Smooth muscle cell (in vitro differentiated cells): ENCODE measurements around the gene SENP6. TPM values are rescaled to one million over a fixed set of nuclear protein-coding genes. Genes with fewer than 3 reads are reported as not detected.

Source experiments
- DNase-seq: peaks from one replicate; lab custom pipeline; 2025; ENCODE audit not compliant: unreplicated experiment; lab: John Stamatoyannopoulos, UW
- H2AFZ ChIP-seq: fragments of 200-600 bp; sonication (generic); 2 replicates; pipeline ENCODE4 v1.6.0; 2016; ENCODE audit warnings: antibody characterized with exemption, low read depth, mild to moderate bottlenecking
- H3F3A ChIP-seq: fragments of 200-600 bp; sonication (generic); 2 replicates; pipeline ENCODE4 v1.6.0; 2017; ENCODE audit warnings: antibody characterized with exemption, low read depth
- H3K27ac ChIP-seq: fragments of 200-600 bp; sonication (generic); 2 replicates; pipeline ENCODE4 v1.5.1; 2016; ENCODE audit warnings: low read depth, mild to moderate bottlenecking
- H3K27me3 ChIP-seq: fragments of 200-600 bp; sonication (generic); 2 replicates; pipeline ENCODE4 v1.6.1; 2016; ENCODE audit warnings: low read depth, mild to moderate bottlenecking
- H3K36me3 ChIP-seq: fragments of 200-600 bp; sonication (generic); 2 replicates; pipeline ENCODE4 v1.5.1; 2016; ENCODE audit warnings: low read depth
- H3K4me1 ChIP-seq: fragments of 200-600 bp; sonication (generic); 2 replicates; pipeline ENCODE4 v1.5.1; 2016; ENCODE audit warnings: low read depth
- H3K4me2 ChIP-seq: fragments of 200-600 bp; sonication (generic); 2 replicates; pipeline ENCODE4 v1.6.0; 2016; ENCODE audit warnings: mild to moderate bottlenecking
- H3K4me3 ChIP-seq: fragments of 200-600 bp; sonication (generic); 2 replicates; pipeline ENCODE4 v1.5.1; 2016; ENCODE audit warnings: mild to moderate bottlenecking
- H3K79me2 ChIP-seq: fragments of 200-600 bp; sonication (generic); 2 replicates; pipeline ENCODE4 v1.6.0; 2016; ENCODE audit warnings: low read depth, mild to moderate bottlenecking
- H3K9ac ChIP-seq: fragments of 200-600 bp; sonication (generic); 2 replicates; pipeline ENCODE4 v1.6.0; 2016; ENCODE audit warnings: low read depth
- H3K9me3 ChIP-seq: fragments of 200-600 bp; sonication (generic); replicated peaks from 2 replicates; pipeline ENCODE4 v1.5.1; 2016; ENCODE audit warnings: low read depth
- H4K20me1 ChIP-seq: fragments of 200-600 bp; sonication (generic); 2 replicates; pipeline ENCODE4 v1.6.0; 2016; ENCODE audit warnings: low read depth
- CTCF ChIP-seq: fragments of 200-600 bp; sonication (generic); IDR thresholded peaks from 2 replicates; pipeline ENCODE4 v1.5.1; 2017; ENCODE audit warnings: borderline replicate concordance, mild to moderate bottlenecking, antibody characterized with exemption; ENCODE audit not compliant: insufficient read depth, poor library complexity, severe bottlenecking
- WGBS: methylation state at CpG from one replicate; pipeline ENCODE4 v1.1.7; 2016; ENCODE audit warnings: low lambda C conversion rate; 5-methylcytosine and 5-hydroxymethylcytosine counted together
- polyA plus RNA-seq: library from polyadenylated mRNA; unstranded; fragments of >200 nt; fragmentation: Nextera tagmentation; extraction: Ambion mirVana; gene quantifications from 2 replicates; pipeline ENCODE4 v1.2.1, GENCODE V29; 2016
- total RNA-seq: library from RNA; depleted of rRNA; stranded (reverse); fragments of >200 nt; gene quantifications from 2 replicates; pipeline ENCODE4 v1.2.3, GENCODE V29; 2014

The SENP6 gene
- total and polyA plus RNA-seq, 2 experiments from 2014 or later: 45.0 to 126 TPM

GRCh38 chr6:75711173-75711572 lies 109.5 kb downstream of the SENP6 start:
- no peaks in the 10 kb centered on the region for H3F3A ChIP-seq
- H4K20me1 ChIP-seq: no peaks in the 10 kb centered on the region
- DNase-seq: no peak
- no peak overlapping the region for H2AFZ ChIP-seq
- peaks cover 17% of the 10 kb centered on the region for H3K36me3 ChIP-seq
- peak overlapping the region; percentile 79 for H3K27ac ChIP-seq
- no peaks in the 10 kb centered on the region for H3K27me3 ChIP-seq
- H3K9me3 ChIP-seq: no peaks in the 10 kb centered on the region
- no peak overlapping the region for H3K4me2 ChIP-seq
- no peak for TF ChIP-seq CTCF
- H3K4me1 ChIP-seq: no peaks in the 10 kb centered on the region
- no peak overlapping the region for H3K9ac ChIP-seq
- WGBS: 61% methylated on average over 2 of the region's 2 CpGs
- no peaks in the 10 kb centered on the region for H3K79me2 ChIP-seq
- no peak overlapping the region for H3K4me3 ChIP-seq

GRCh38 chr6:75719133-75719532 lies 117.5 kb downstream of the SENP6 start:
- no peak overlapping the region for H3K4me2 ChIP-seq
- no peak overlapping the region for H3K9ac ChIP-seq
- 88% methylated on average over 3 of the region's 3 CpGs for WGBS
- H3K4me1 ChIP-seq: no peaks in the 10 kb centered on the region
- TF ChIP-seq CTCF: no peak
- no peak overlapping the region for H3K27ac ChIP-seq
- no peak overlapping the region for H3K4me3 ChIP-seq
- no peak for DNase-seq
- H4K20me1 ChIP-seq: no peaks in the 10 kb centered on the region
- H2AFZ ChIP-seq: no peak overlapping the region
- H3K27me3 ChIP-seq: no peaks in the 10 kb centered on the region
- H3K9me3 ChIP-seq: no peaks in the 10 kb centered on the region
- no peaks in the 10 kb centered on the region for H3K79me2 ChIP-seq
- peaks cover 7% of the 10 kb centered on the region for H3K36me3 ChIP-seq
- no peaks in the 10 kb centered on the region for H3F3A ChIP-seq

- Histone ChIP-seq H3K4me3 (no peak overlapping the region), H3K27me3 (no peaks in the 10 kb centered on the region)
- WGBS: 89% methylated on average over 2 of the region's 2 CpGs
Measured at GRCh38 chr6:75723382-75723781, 121.7 kb downstream of the SENP6 start.

More at GRCh38 chr6:75723382-75723781, 121.7 kb downstream of the SENP6 start:
- Histone ChIP-seq H2AFZ (no peak overlapping the region), H3K9me3 (no peaks in the 10 kb centered on the region), H3K4me2 (no peak overlapping the region), H3K27ac (no peak overlapping the region), H3K79me2 (no peaks in the 10 kb centered on the region), H3K4me1 (no peaks in the 10 kb centered on the region), H3K36me3 (no peaks in the 10 kb centered on the region), H3K9ac (no peak overlapping the region), H4K20me1 (no peaks in the 10 kb centered on the region), H3F3A (no peaks in the 10 kb centered on the region)
- DNase-seq: no peak
- TF ChIP-seq CTCF: no peak
